DOHH2 (cell line): ENCODE measurements around the gene EGR2.

ENCODE experiments used
- CTCF ChIP-seq: fragments of 200-600 bp; sonication (generic); IDR thresholded peaks from one replicate; pipeline ENCODE4 v1.5.1; 2014; ENCODE audit warnings: antibody characterized with exemption, mild to moderate bottlenecking, low read depth, low read length; ENCODE audit not compliant: poor library complexity, severe bottlenecking
- EZH2phosphoT487 ChIP-seq: fragments of 200-600 bp; sonication (generic); IDR thresholded peaks from 2 replicates; pipeline ENCODE4 v1.6.1; 2017; ENCODE audit warnings: borderline replicate concordance, mild to moderate bottlenecking, antibody characterized with exemption, low read length, moderate library complexity, mixed read lengths

DNA sequence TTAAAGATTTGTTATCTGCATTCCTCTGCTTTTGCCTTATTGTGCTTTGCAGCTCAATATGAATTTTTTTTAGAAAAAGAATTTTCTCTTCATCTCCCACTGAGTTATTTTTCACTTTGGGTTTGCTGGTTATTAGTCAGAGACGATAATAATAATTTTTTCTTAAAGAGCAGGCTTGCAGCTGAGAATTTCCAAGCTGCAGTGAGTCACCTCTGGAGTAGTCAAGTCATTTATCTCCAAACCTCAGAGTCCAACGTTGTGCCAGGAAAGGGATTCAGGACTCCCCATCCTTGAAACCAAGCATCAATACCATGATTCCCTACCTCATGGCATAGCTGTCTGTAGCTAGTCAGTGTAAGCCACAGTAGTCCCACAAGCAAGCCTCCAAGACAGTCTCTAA lies 15.2 kb upstream of the EGR2 start:
- TF ChIP-seq CTCF (no peak), EZH2phosphoT487 (no peak)
